Loucy (cell line): ENCODE results near the gene SUPV3L1.

Source experiments
- H2AFZ ChIP-seq: fragments of 200-600 bp; sonication (generic); 2 replicates; pipeline ENCODE4 v1.6.0; 2016; ENCODE audit warnings: antibody characterized with exemption, mild to moderate bottlenecking, low read length, moderate library complexity
- H3F3A ChIP-seq: fragments of 200-600 bp; 2 replicates; pipeline ENCODE4 v1.6.0; 2016; ENCODE audit warnings: antibody characterized with exemption, low read depth, mild to moderate bottlenecking
- H3K27me3 ChIP-seq: fragments of 200-600 bp; sonication (generic); 2 replicates; pipeline ENCODE4 v1.6.1; 2014; ENCODE audit warnings: low read length, mild to moderate bottlenecking; ENCODE audit not compliant: insufficient read depth, poor library complexity, severe bottlenecking
- H3K36me3 ChIP-seq: fragments of 200-600 bp; sonication (generic); 2 replicates; pipeline ENCODE4 v1.6.1; 2016; ENCODE audit warnings: low read length; ENCODE audit not compliant: insufficient read depth
- H3K4me1 ChIP-seq: fragments of 200-600 bp; sonication (generic); 2 replicates; pipeline ENCODE4 v1.5.1; 2014; ENCODE audit warnings: low read length, mild to moderate bottlenecking; ENCODE audit not compliant: insufficient read depth, poor library complexity, severe bottlenecking
- H3K4me2 ChIP-seq: fragments of 200-600 bp; sonication (generic); 2 replicates; pipeline ENCODE4 v1.6.0; 2014; ENCODE audit warnings: antibody characterized with exemption, low read length, low read depth, mild to moderate bottlenecking; ENCODE audit not compliant: poor library complexity, severe bottlenecking
- H3K4me3 ChIP-seq: fragments of 200-600 bp; sonication (generic); 2 replicates; pipeline ENCODE4 v1.5.1; 2014; ENCODE audit warnings: low read length, mild to moderate bottlenecking, mixed read lengths; ENCODE audit not compliant: poor library complexity, severe bottlenecking
- H3K79me2 ChIP-seq: fragments of 200-600 bp; sonication (generic); 2 replicates; pipeline ENCODE4 v1.6.1; 2014; ENCODE audit warnings: low read length; ENCODE audit not compliant: insufficient read depth
- H3K9ac ChIP-seq: fragments of 200-600 bp; sonication (generic); 2 replicates; pipeline ENCODE4 v1.6.0; 2014; ENCODE audit warnings: mild to moderate bottlenecking, low read depth, low read length, moderate library complexity; ENCODE audit not compliant: poor library complexity, severe bottlenecking
- H3K9me2 ChIP-seq: fragments of 200-600 bp; sonication (generic); replicated peaks from 2 replicates; pipeline ENCODE4 v1.6.1; 2016; ENCODE audit warnings: low read depth, low read length, mixed read lengths
- H3K9me3 ChIP-seq: fragments of 200-600 bp; sonication (generic); 2 replicates; pipeline ENCODE4 v1.6.1; 2014; ENCODE audit warnings: mild to moderate bottlenecking, antibody characterized with exemption, low read length, low read depth; ENCODE audit not compliant: insufficient read depth
- H4K20me1 ChIP-seq: fragments of 200-600 bp; sonication (generic); 2 replicates; pipeline ENCODE4 v1.6.0; 2014; ENCODE audit warnings: antibody characterized with exemption, low read length, mild to moderate bottlenecking; ENCODE audit not compliant: insufficient read depth, poor library complexity, severe bottlenecking
- CTCF ChIP-seq: fragments of 200-600 bp; sonication (generic); conservative IDR thresholded peaks from 2 replicates; pipeline ENCODE4 v1.5.1; 2014; ENCODE audit warnings: mild to moderate bottlenecking, antibody characterized with exemption, low read length
- EZH2phosphoT487 ChIP-seq: fragments of 200-600 bp; IDR thresholded peaks from 2 replicates; pipeline ENCODE4 v1.6.1; 2018; ENCODE audit warnings: antibody characterized with exemption, mild to moderate bottlenecking, moderate library complexity, borderline replicate concordance

Gene SUPV3L1

DNA sequence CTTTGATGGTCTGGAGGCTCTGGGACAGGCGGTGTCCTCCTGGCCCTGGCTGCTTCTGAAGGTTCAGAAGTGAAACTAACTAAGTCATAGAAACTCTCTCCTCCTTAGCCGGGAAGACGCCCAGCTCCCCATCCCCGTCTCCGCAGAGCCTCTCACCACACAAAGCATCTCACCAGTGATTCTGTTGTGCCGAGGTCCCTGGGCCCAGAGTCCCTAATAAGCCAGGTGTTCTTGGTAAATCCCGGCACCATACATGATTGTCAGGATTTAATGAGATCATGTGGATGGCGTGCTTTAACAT, 49.5 kb downstream of the SUPV3L1 start:
- TF ChIP-seq EZH2phosphoT487 (no peak), CTCF (no peak)
- H3K36me3 ChIP-seq = no peaks in the 10 kb centered on the region
- peaks cover 56% of the 10 kb centered on the region for H3K4me1 ChIP-seq
- H3K79me2 ChIP-seq = no peaks in the 10 kb centered on the region
- no peaks in the 10 kb centered on the region for H4K20me1 ChIP-seq
- H3F3A ChIP-seq = no peaks in the 10 kb centered on the region
- no peaks in the 10 kb centered on the region for H3K9me2 ChIP-seq
- H3K9ac ChIP-seq = peak overlapping the region; percentile 77
- peak overlapping the region; percentile 87 for H3K4me2 ChIP-seq
- no peaks in the 10 kb centered on the region for H3K9me3 ChIP-seq
- H3K4me3 ChIP-seq = peak overlapping the region; percentile 70
- H3K27me3 ChIP-seq = no peaks in the 10 kb centered on the region
- no peak overlapping the region for H2AFZ ChIP-seq

GRCh38 chr10:69230128-69230527, 50.1 kb downstream of the SUPV3L1 start:
- peaks cover 50% of the 10 kb centered on the region for H3K4me1 ChIP-seq
- no peaks in the 10 kb centered on the region for H3F3A ChIP-seq
- H3K36me3 ChIP-seq = no peaks in the 10 kb centered on the region
- H3K4me3 ChIP-seq = no peak overlapping the region
- no peak overlapping the region for H2AFZ ChIP-seq
- H3K9ac ChIP-seq = peak overlapping the region; percentile 77
- H3K9me3 ChIP-seq = no peaks in the 10 kb centered on the region
- H3K9me2 ChIP-seq = no peaks in the 10 kb centered on the region
- H4K20me1 ChIP-seq = no peaks in the 10 kb centered on the region
- H3K79me2 ChIP-seq = no peaks in the 10 kb centered on the region
- TF ChIP-seq EZH2phosphoT487 (no peak), CTCF (no peak)
- peak overlapping the region; percentile 87 for H3K4me2 ChIP-seq
- H3K27me3 ChIP-seq = no peaks in the 10 kb centered on the region

DNA sequence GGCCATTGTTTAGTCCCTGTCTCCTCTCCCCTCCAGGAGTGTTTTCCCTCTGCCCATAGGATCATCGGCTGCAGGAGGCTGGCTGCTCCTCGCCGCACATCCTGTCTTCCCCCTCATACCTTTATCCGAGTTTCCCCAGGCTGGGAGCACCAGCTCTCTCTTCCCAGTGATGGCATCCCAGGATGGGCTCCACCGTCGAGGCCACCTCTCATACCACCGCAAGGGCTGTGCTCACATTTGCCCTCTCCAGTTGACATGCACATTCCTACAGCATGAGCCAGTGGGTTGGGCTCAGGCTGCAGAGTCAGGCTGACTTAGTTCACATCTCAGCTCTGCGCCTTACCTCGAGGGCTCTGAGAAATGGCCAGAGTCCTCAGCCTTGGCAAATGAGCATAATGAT, 52.2 kb downstream of the SUPV3L1 start:
- Histone ChIP-seq H3K9ac (no peak overlapping the region), H3K79me2 (no peaks in the 10 kb centered on the region), H3K4me2 (no peak overlapping the region), H4K20me1 (no peaks in the 10 kb centered on the region), H2AFZ (no peak overlapping the region), H3K4me1 (peaks cover 32% of the 10 kb centered on the region), H3K36me3 (no peaks in the 10 kb centered on the region), H3K9me3 (no peaks in the 10 kb centered on the region), H3K9me2 (no peaks in the 10 kb centered on the region), H3K27me3 (no peaks in the 10 kb centered on the region), H3F3A (no peaks in the 10 kb centered on the region), H3K4me3 (no peak overlapping the region)
- TF ChIP-seq CTCF (no peak), EZH2phosphoT487 (no peak)
